ENCODE results near the gene PTGDS. TPM values are rescaled to one million over a fixed set of nuclear protein-coding genes. Genes with fewer than 3 reads are reported as not detected.

PTGDS gene
- total RNA-seq, 1 donor from 2014 or later: not detected

- Mint-ChIP-seq H3K36me3 (ENCODE audit: low read depth, unreplicated experiment) (no peaks in the 10 kb centered on the region), H3K27me3 (ENCODE audit: unreplicated experiment) (peaks cover 6% of the 10 kb centered on the region), H3K9me3 (ENCODE audit: unreplicated experiment) (no peaks in the 10 kb centered on the region), H3K27ac (ENCODE audit: unreplicated experiment) (no peak overlapping the region), H3K4me3 (ENCODE audit: unreplicated experiment) (no peak overlapping the region), H3K4me1 (ENCODE audit: unreplicated experiment) (no peaks in the 10 kb centered on the region)
- no peak for DNase-seq (ENCODE audit: low spot score)
- TF ChIP-seq CTCF (IDR thresholded peaks at IDR 0.05; ENCODE audit: unreplicated experiment): no peak
Measured at GRCh38 chr9:137021568-137021978, 44.3 kb downstream of the PTGDS start.

- no peak for TF ChIP-seq CTCF (IDR thresholded peaks at IDR 0.05; ENCODE audit: unreplicated experiment)
- Mint-ChIP-seq H3K4me3 (ENCODE audit: unreplicated experiment) (no peak overlapping the region), H3K4me1 (ENCODE audit: unreplicated experiment) (no peaks in the 10 kb centered on the region), H3K27me3 (ENCODE audit: unreplicated experiment) (peaks cover 9% of the 10 kb centered on the region), H3K27ac (ENCODE audit: unreplicated experiment) (no peak overlapping the region), H3K36me3 (ENCODE audit: low read depth, unreplicated experiment) (no peaks in the 10 kb centered on the region), H3K9me3 (ENCODE audit: unreplicated experiment) (no peaks in the 10 kb centered on the region)
- no peak for DNase-seq (ENCODE audit: low spot score)
Measured at GRCh38 chr9:137021979-137022661, 44.8 kb downstream of the PTGDS start.

- TF ChIP-seq CTCF (IDR thresholded peaks at IDR 0.05; ENCODE audit: unreplicated experiment): no peak
- H3K4me3 Mint-ChIP-seq (ENCODE audit: unreplicated experiment): no peak overlapping the region
Measured at GRCh38 chr9:137022662-137023008, 45.3 kb downstream of the PTGDS start.

GRCh38 chr9:137023157-137023556 lies 45.9 kb downstream of the PTGDS start:
- no peaks in the 10 kb centered on the region for H3K9me3 Mint-ChIP-seq (ENCODE audit: unreplicated experiment)
- no peak overlapping the region for H3K4me3 Mint-ChIP-seq (ENCODE audit: unreplicated experiment)
- no peak for TF ChIP-seq CTCF (IDR thresholded peaks at IDR 0.05; ENCODE audit: unreplicated experiment)
- no peak overlapping the region for H3K27ac Mint-ChIP-seq (ENCODE audit: unreplicated experiment)
- peaks cover 12% of the 10 kb centered on the region for H3K27me3 Mint-ChIP-seq (ENCODE audit: unreplicated experiment)
- H3K4me1 Mint-ChIP-seq (ENCODE audit: unreplicated experiment): no peaks in the 10 kb centered on the region
- H3K36me3 Mint-ChIP-seq (ENCODE audit: low read depth, unreplicated experiment): no peaks in the 10 kb centered on the region
- DNase-seq (ENCODE audit: low spot score): no peak

More at GRCh38 chr9:137022662-137023008, 45.3 kb downstream of the PTGDS start:
- no peak for DNase-seq (ENCODE audit: low spot score)
- Mint-ChIP-seq H3K27ac (ENCODE audit: unreplicated experiment) (no peak overlapping the region), H3K27me3 (ENCODE audit: unreplicated experiment) (peaks cover 12% of the 10 kb centered on the region), H3K36me3 (ENCODE audit: low read depth, unreplicated experiment) (no peaks in the 10 kb centered on the region), H3K4me1 (ENCODE audit: unreplicated experiment) (no peaks in the 10 kb centered on the region), H3K9me3 (ENCODE audit: unreplicated experiment) (no peaks in the 10 kb centered on the region)

GRCh38 chr9:137023583-137023991 lies 46.3 kb downstream of the PTGDS start:
- H3K36me3 Mint-ChIP-seq (ENCODE audit: low read depth, unreplicated experiment): no peaks in the 10 kb centered on the region

More at GRCh38 chr9:137023583-137023991, 46.3 kb downstream of the PTGDS start:
- Mint-ChIP-seq H3K27ac (ENCODE audit: unreplicated experiment) (no peak overlapping the region), H3K27me3 (ENCODE audit: unreplicated experiment) (peaks cover 12% of the 10 kb centered on the region), H3K4me3 (ENCODE audit: unreplicated experiment) (no peak overlapping the region), H3K9me3 (ENCODE audit: unreplicated experiment) (no peaks in the 10 kb centered on the region), H3K4me1 (ENCODE audit: unreplicated experiment) (no peaks in the 10 kb centered on the region)
- no peak for TF ChIP-seq CTCF (IDR thresholded peaks at IDR 0.05; ENCODE audit: unreplicated experiment)
- DNase-seq (ENCODE audit: low spot score): no peak
